Cardiac fibroblast (primary cell): ENCODE results near the gene MAGI2.

ENCODE experiments used
- DNase-seq, 2 donors: peaks; one replicate each; pipeline versions ENCODE4 v3.0.0 to v3.0.0-alpha.2; 2010; ENCODE audit warnings: low read depth in 2 of 2
- H3K4me3 ChIP-seq, 2 donors: replicated peaks in 1 of 2; 1 replicate in 1 of 2; 2 replicates in 1 of 2; pipeline ENCODE4 v1.5.1; 2011; ENCODE audit warnings: low read depth in 2 of 2, low read length in 2 of 2, mild to moderate bottlenecking in 2 of 2, moderate library complexity in 1 of 2
- CTCF ChIP-seq: IDR thresholded peaks from one replicate; pipeline ENCODE4 v1.5.1; 2011; ENCODE audit warnings: low read depth, mild to moderate bottlenecking, low read length, inconsistent platforms

The MAGI2 gene

GRCh38 chr7:78130446-78131215 lies 1322.8 kb downstream of the MAGI2 start:
- H3K4me3 ChIP-seq = no peak overlapping the region
- no peak for DNase-seq
- TF ChIP-seq CTCF = no peak

GRCh38 chr7:78129865-78130264 lies 1323.6 kb downstream of the MAGI2 start:
- H3K4me3 ChIP-seq = no peak overlapping the region
- no peak for DNase-seq
- TF ChIP-seq CTCF = no peak

GRCh38 chr7:78127009-78127408 lies 1326.5 kb downstream of the MAGI2 start:
- H3K4me3 ChIP-seq = no peak overlapping the region
- TF ChIP-seq CTCF = no peak
- no peak for DNase-seq

GRCh38 chr7:78125884-78126283 lies 1327.6 kb downstream of the MAGI2 start:
- no peak for TF ChIP-seq CTCF
- DNase-seq = peak in 1 of 2 donors; percentile 39
- H3K4me3 ChIP-seq = no peak overlapping the region

- TF ChIP-seq CTCF = no peak
- no peak overlapping the region for H3K4me3 ChIP-seq
- no peak for DNase-seq
Measured at GRCh38 chr7:78124216-78124615, 1329.3 kb downstream of the MAGI2 start.

- no peak for TF ChIP-seq CTCF
- DNase-seq = no peak
- no peak overlapping the region for H3K4me3 ChIP-seq
Measured at GRCh38 chr7:78121888-78122287, 1331.6 kb downstream of the MAGI2 start.

- no peak overlapping the region for H3K4me3 ChIP-seq
- no peak for TF ChIP-seq CTCF
- DNase-seq = no peak
Measured at GRCh38 chr7:78118470-78118869, 1335.0 kb downstream of the MAGI2 start.
